Retinal pigment epithelial cell (primary cell): ENCODE measurements around the gene TMSB4X.
A peak's percentile ranks its signal among the peaks of the same experiment; 100 is the strongest.

ENCODE experiments used
- DNase-seq: peaks from one replicate; pipeline ENCODE4 v3.0.0-alpha.2; 2010; ENCODE audit warnings: low read depth
- H3K4me3 ChIP-seq: 2 replicates; pipeline ENCODE4 v1.5.1; 2011; ENCODE audit warnings: mild to moderate bottlenecking, low read length, control low read depth, moderate library complexity
- TF ChIP-seq, protein P1 (sequence below): conservative IDR thresholded peaks from 2 replicates; pipeline ENCODE4 v1.5.1; 2011; ENCODE audit warnings: low read depth, low read length, control low read depth, inconsistent platforms

The TMSB4X gene

DNA sequence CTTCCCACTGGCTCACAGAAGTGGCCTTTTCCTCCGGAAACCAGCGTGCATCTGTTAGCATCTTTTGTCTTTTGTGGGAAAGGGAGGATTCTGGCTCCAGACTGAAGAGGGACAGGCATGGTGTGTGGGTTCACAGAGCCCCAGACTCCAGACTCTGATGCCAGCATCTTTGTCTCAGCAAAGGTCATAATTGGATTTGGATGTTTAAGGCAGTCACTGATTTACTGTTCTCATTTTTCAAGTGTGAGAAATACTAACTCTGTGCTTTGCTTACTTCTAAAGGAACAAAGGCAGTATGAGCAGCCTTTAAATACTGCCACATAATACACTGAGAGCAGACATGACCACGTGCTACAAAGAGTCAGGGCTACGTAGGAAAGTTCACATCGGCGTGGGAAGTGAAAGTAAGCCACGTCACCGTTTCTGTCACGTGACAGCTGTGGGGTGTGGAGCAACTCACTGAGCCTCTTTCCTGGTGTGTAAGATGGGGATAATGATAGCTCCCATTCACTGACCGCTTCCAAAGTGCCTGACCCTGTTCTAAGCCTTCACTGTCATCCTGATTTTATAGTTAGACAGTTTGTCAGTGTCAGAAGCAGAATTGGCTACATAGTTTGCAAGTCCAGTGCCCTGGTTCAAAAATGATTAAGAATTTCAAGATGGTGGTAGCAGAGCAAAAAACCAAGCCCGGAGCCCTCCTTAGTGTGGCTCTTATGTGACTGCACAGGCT, 24.8 kb upstream of the TMSB4X start:
- TF ChIP-seq, protein P1, sequence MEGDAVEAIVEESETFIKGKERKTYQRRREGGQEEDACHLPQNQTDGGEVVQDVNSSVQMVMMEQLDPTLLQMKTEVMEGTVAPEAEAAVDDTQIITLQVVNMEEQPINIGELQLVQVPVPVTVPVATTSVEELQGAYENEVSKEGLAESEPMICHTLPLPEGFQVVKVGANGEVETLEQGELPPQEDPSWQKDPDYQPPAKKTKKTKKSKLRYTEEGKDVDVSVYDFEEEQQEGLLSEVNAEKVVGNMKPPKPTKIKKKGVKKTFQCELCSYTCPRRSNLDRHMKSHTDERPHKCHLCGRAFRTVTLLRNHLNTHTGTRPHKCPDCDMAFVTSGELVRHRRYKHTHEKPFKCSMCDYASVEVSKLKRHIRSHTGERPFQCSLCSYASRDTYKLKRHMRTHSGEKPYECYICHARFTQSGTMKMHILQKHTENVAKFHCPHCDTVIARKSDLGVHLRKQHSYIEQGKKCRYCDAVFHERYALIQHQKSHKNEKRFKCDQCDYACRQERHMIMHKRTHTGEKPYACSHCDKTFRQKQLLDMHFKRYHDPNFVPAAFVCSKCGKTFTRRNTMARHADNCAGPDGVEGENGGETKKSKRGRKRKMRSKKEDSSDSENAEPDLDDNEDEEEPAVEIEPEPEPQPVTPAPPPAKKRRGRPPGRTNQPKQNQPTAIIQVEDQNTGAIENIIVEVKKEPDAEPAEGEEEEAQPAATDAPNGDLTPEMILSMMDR, result no peak
- no peak overlapping the region for H3K4me3 ChIP-seq
- DNase-seq, result peak; percentile 81

DNA sequence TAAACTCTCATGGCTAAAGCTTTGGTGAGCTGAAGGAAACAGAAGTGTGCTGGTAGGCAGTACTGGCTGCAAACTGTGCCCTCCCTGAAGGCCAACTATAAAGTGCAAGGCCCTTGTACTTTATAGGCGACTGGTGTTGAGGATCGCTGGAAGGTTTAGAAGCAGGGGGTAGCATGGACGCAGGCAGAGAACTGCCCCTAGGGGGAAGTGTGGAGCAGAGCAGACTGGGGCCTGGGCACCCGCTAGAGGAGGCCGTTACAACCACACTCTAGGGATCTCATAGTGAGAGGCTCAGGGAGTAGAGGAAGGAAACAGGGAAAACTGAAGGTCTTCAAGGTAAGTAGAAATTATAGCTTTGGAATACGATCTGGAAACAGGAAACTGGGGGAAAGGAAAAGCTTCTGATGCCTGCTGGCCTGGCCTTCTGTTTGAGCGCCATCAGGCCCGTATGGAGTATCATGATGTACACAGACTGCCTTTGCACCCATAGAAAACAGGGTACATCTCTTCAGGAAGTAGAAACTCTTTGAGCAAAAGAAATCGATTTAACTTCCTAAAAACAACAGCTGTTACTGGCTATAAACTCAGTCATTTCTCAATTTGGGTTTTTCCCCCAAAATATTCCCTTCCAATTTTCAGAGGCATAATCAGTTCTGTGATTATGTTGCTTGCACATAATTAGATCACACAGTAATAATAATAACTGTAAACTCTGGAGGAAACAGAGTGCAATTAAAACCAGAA, 23.9 kb upstream of the TMSB4X start:
- no peak for DNase-seq
- TF ChIP-seq, protein P1, result peak; percentile 39
- H3K4me3 ChIP-seq, result no peak overlapping the region

DNA sequence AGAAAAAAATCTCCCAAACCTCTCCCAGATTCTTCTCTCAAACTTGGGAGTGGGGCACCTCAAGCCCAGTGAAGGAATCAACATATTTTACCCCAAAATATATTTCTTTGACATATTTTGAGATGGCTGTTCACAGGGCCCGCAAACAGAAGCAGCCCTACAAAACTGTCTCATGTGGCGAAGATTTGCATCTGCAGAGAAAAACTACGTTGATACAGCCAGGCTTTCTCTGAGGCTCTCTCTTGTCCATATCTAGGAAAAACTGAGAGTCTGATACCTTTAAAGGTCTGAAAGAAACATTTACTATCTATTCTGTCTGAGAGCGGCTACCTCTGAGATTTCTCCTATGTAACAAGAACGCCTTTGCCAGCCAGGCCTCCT, 23.3 kb upstream of the TMSB4X start:
- H3K4me3 ChIP-seq, result no peak overlapping the region
- DNase-seq, result no peak
- TF ChIP-seq, protein P1, result no peak

DNA sequence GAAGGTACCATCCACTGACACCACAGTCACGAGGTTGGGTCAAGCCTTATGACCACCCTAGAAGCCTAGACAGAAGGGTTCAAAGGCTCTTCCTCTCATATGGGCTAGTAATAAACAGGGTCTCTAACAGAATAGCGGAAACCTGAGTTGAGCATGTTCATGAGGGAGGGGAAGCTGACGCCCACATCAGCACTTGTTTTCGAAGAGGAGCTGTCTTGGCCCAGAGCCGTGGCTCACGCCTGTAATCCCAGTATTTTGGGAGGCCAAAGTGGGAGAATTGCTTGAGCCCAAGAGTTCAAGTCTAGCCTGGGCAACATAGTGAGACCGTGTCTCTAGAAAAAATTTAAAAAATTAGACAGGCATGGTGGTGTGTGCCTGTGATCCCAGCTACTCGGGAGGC, 21.5 kb upstream of the TMSB4X start:
- no peak overlapping the region for H3K4me3 ChIP-seq
- no peak for DNase-seq

DNA sequence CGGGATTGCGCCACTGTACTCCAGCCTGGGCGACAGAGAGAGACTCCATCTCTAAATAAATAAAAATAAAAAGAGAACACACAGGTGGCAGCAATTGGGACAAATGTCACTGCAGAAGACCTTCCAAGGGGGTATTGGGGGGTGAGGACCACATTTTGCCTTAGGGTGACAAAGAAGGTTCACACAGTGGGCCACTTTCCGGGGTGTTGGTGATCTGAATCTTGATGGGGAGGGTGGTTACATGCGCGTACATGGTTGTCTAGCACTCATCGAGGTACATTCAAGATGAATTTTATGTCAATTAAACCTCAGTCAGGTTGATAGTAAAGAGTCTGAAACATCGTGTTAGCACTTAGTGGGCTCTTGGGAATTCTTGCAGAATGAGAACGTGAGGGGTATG, 20.5 kb upstream of the TMSB4X start:
- H3K4me3 ChIP-seq, result no peak overlapping the region
- no peak for DNase-seq
- TF ChIP-seq, protein P1, result no peak

More for the DNA sequence above, 21.5 kb upstream of the TMSB4X start:
- TF ChIP-seq, protein P1, result no peak

DNA sequence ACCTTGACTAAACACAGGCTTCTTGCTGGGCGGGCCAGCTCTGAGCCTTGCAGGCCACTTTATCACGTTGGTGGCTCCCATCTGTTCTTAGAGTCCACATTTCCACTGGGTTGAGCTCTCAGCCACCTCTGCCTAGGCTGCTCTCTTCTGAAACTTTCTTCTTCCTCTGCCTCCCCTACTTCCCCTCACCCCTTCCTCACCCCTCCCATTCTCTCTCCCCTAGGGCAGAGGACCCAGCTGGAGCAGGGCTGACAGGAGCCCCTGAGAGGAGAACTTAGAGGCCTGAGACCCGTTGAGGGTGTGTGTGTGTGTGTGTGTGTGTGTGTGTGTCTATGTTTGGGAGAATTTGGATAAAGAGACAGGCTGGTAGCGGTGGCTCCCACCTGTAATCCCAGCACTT, 19.9 kb upstream of the TMSB4X start:
- TF ChIP-seq, protein P1, result no peak
- no peak for DNase-seq

More for the DNA sequence above, 19.9 kb upstream of the TMSB4X start:
- no peak overlapping the region for H3K4me3 ChIP-seq
